GM13977 (cell line): ENCODE measurements around the gene CYGB.

Source experiments
- DNase-seq: peaks from one replicate; pipeline ENCODE4 v3.0.0; 2012; ENCODE audit warnings: low spot score
- in situ Hi-C: fragments of 300-500 bp; cut with MboI; formaldehyde crosslinking; loops from one replicate; pipeline ENCODE4 v1.12.0; 2022; ENCODE audit warnings: low sequenced_read_pairs, low pct_unique_long_range_greater_than_20kb, mixed read lengths, inconsistent platforms; ENCODE audit not compliant: unreplicated experiment
- TF ChIP-seq, protein P1 (sequence below): IDR thresholded peaks from 2 replicates; pipeline ENCODE4 v1.5.1; 2012; ENCODE audit warnings: mild to moderate bottlenecking, control low read depth; ENCODE audit not compliant: insufficient read depth; ENCODE audit errors: extremely low read depth, missing control alignments

CYGB gene

GRCh38 chr17:76550712-76551615 is 13.5 kb upstream of the CYGB start:
- DNase-seq = no peak
- in situ Hi-C loops = no loop called here
- TF ChIP-seq, protein P1, sequence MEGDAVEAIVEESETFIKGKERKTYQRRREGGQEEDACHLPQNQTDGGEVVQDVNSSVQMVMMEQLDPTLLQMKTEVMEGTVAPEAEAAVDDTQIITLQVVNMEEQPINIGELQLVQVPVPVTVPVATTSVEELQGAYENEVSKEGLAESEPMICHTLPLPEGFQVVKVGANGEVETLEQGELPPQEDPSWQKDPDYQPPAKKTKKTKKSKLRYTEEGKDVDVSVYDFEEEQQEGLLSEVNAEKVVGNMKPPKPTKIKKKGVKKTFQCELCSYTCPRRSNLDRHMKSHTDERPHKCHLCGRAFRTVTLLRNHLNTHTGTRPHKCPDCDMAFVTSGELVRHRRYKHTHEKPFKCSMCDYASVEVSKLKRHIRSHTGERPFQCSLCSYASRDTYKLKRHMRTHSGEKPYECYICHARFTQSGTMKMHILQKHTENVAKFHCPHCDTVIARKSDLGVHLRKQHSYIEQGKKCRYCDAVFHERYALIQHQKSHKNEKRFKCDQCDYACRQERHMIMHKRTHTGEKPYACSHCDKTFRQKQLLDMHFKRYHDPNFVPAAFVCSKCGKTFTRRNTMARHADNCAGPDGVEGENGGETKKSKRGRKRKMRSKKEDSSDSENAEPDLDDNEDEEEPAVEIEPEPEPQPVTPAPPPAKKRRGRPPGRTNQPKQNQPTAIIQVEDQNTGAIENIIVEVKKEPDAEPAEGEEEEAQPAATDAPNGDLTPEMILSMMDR = no peak

DNA sequence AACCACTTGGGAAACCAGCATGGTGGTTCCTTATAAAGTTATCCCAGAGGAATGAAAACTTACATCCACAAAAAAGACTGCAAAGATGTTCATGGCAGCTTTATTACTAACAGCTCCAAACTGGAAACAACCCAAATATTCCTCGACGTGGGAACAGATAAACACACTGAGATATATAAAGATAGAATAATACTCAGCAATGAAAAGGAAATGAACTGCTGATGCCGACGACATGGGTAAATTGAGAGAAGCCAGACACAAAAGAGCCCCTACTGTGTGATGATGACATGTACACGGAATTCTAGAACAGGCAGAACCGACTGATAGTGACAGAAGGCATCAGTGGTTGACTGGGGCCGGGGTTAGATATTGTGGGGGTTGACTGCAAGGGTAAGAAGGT is 12.0 kb upstream of the CYGB start:
- in situ Hi-C loops = no loop called here
- TF ChIP-seq, protein P1 = no peak
- DNase-seq = no peak

GRCh38 chr17:76549215-76549518 is 11.7 kb upstream of the CYGB start:
- in situ Hi-C loops = no loop called here
- TF ChIP-seq, protein P1 = no peak
- no peak for DNase-seq

- no peak for DNase-seq
- in situ Hi-C loops = no loop called here
- TF ChIP-seq, protein P1 = no peak
Observed at GRCh38 chr17:76548378-76549214, 11.1 kb upstream of the CYGB start.

DNA sequence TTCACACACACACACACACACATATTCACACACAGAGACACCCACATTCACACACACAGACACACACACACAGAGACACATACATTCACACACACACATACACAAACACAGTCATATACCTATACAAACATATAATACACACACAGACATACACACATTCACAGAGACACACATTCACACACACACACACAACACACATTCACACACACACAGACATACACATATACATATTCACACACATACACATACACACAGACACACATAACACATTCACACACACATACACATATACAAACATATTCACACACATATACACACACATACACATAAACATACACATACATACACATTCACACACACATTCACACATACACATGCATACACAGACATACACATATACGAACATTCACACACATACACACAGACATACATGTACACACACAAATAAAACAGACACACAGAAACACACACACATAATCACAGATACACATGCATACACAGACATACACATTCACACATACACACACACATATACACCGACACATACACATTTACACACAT is 10.2 kb upstream of the CYGB start:
- in situ Hi-C loops = no loop called here
- TF ChIP-seq, protein P1 = no peak

GRCh38 chr17:76547183-76547641 is 9.7 kb upstream of the CYGB start:
- TF ChIP-seq, protein P1 = peak; percentile 73
- in situ Hi-C loops = no loop called here
- peak; percentile 78 for DNase-seq

More for the DNA sequence above, 10.2 kb upstream of the CYGB start:
- no peak for DNase-seq
